Measurements from ENCODE around the gene POU2AF2.

POU2AF2 gene

DNA sequence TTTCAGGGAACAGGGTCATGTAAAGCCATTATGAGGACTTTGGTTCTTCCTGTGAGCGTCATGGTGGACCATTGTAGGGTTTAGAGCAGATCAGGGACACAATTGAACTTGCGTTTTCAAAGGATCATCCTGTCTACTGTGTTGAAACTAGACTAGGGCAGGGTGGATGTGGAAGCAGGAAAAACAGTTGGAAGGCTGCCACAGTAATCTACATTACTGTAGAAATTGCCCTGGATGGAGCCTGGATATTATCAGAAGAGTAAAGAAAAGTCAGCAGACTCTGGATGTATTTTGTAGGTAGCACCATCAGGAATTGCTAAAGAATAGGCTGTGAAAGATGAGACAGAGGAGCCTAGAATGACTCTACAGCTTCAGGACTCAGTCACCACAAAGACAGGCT, 5.4 kb downstream of the POU2AF2 start:
- Histone ChIP-seq H3K9me3 (no peaks in the 10 kb centered on the region), H3K36me3 (no peaks in the 10 kb centered on the region), H3K4me3 (ENCODE audit: low read depth, low read length) (no peak overlapping the region), H3K27me3 (peaks cover 4% of the 10 kb centered on the region; the same call in 1 of the 2 replicates), H3K4me1 (no peaks in the 10 kb centered on the region)
- TF ChIP-seq, protein P1, sequence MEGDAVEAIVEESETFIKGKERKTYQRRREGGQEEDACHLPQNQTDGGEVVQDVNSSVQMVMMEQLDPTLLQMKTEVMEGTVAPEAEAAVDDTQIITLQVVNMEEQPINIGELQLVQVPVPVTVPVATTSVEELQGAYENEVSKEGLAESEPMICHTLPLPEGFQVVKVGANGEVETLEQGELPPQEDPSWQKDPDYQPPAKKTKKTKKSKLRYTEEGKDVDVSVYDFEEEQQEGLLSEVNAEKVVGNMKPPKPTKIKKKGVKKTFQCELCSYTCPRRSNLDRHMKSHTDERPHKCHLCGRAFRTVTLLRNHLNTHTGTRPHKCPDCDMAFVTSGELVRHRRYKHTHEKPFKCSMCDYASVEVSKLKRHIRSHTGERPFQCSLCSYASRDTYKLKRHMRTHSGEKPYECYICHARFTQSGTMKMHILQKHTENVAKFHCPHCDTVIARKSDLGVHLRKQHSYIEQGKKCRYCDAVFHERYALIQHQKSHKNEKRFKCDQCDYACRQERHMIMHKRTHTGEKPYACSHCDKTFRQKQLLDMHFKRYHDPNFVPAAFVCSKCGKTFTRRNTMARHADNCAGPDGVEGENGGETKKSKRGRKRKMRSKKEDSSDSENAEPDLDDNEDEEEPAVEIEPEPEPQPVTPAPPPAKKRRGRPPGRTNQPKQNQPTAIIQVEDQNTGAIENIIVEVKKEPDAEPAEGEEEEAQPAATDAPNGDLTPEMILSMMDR (IDR thresholded peaks at IDR 0.05; ENCODE audit: low read depth, low read length): no peak
- no peak for DNase-seq

DNA sequence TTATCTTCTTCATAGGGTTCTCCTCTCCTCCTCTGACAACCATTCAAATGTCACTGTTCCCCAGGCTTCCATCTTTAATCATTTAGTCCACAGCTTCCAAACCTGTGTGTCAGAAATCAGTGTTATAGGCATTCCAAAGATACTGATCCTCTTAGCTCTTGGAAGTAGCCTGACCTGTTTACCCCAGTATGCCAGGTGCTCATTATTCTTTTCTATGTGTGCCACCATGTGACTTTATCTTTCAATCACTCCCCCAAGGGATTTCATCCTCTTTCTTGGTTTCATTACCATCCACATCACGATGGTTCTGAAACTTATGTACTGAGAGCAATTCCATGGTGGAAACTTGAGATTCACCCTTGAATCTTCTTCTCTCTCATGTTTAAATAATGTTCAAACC, 7.6 kb downstream of the POU2AF2 start:
- no peak overlapping the region for H3K4me3 ChIP-seq (ENCODE audit: low read depth, low read length)
- TF ChIP-seq, protein P1 (IDR thresholded peaks at IDR 0.05; ENCODE audit: low read depth, low read length): no peak
- H3K9me3 ChIP-seq: no peaks in the 10 kb centered on the region
- H3K27me3 ChIP-seq: peaks cover 3% of the 10 kb centered on the region; the same call in 1 of the 2 replicates
- no peaks in the 10 kb centered on the region for H3K36me3 ChIP-seq
- no peaks in the 10 kb centered on the region for H3K4me1 ChIP-seq
- no peak for DNase-seq

DNA sequence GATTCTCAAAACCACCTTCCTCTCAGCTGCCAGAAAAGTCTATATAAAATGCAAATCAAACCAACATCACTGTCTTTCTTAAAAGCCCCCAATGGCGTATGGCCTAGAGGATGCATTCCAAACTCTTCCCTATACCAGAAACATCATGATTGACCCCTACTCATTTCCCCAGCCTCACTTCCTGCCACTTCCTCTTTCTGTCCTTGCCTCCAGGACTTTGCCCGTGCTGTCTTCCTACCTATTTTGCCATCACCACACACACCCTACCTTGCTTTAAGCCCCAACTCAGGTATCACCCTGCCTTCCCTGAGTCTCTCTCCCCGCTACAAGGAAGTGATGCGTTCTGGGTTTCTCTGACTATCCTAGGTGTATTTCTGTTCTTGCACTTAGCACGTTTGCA, 8.1 kb downstream of the POU2AF2 start:
- no peak overlapping the region for H3K4me3 ChIP-seq (ENCODE audit: low read depth, low read length)
- TF ChIP-seq, protein P1 (IDR thresholded peaks at IDR 0.05; ENCODE audit: low read depth, low read length): no peak
- no peak for DNase-seq
- H3K9me3 ChIP-seq: no peaks in the 10 kb centered on the region
- H3K4me1 ChIP-seq: no peaks in the 10 kb centered on the region
- H3K36me3 ChIP-seq: no peaks in the 10 kb centered on the region
- H3K27me3 ChIP-seq: no peaks in the 10 kb centered on the region; the same call in 1 of the 2 replicates

DNA sequence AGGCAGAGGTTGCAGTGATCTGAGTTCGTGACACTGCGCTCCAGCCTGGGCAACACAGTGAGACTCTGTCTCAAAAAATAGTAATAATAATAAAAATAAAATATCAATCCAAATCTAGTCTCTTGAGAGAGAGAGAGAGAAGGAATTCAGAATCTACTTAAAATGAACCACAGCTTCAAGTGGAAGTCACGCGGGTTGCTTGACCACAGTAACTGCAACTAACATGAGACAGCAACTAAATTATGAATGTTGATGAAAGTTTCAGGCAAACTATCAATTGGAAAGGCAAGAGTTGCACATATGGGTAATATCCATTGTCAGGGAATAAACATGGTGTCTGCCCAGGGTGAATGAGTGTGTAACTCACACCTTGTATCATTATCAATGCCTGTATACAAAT, 12.5 kb downstream of the POU2AF2 start:
- no peak overlapping the region for H3K4me3 ChIP-seq (ENCODE audit: low read depth, low read length)
- peaks cover 3% of the 10 kb centered on the region for H3K27me3 ChIP-seq
- no peaks in the 10 kb centered on the region for H3K4me1 ChIP-seq
- TF ChIP-seq, protein P1 (IDR thresholded peaks at IDR 0.05; ENCODE audit: low read depth, low read length): no peak
- no peaks in the 10 kb centered on the region for H3K36me3 ChIP-seq
- no peaks in the 10 kb centered on the region for H3K9me3 ChIP-seq
- no peak for DNase-seq

DNA sequence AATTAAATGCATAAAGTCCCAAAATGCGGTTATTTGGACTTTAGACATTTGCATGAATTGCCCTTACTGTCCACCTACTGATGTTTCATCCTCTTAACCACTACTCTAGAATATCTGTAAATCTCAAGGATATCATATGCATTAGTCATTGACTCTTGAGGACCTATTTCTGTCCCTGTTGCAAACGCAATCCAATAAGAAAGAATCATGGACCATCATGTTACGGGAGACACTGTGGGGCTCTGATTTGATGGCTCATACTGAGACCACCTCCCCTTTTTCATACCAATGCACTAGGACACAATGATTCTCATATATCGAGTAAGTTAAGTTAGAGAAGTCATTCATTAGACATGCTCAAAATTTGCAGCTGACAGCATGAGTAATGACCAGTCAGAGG, 14.4 kb downstream of the POU2AF2 start:
- no peaks in the 10 kb centered on the region for H3K36me3 ChIP-seq
- H3K9me3 ChIP-seq: no peaks in the 10 kb centered on the region
- H3K4me1 ChIP-seq: no peaks in the 10 kb centered on the region
- DNase-seq: no peak
- peaks cover 6% of the 10 kb centered on the region for H3K27me3 ChIP-seq
- no peak overlapping the region for H3K4me3 ChIP-seq (ENCODE audit: low read depth, low read length)
- TF ChIP-seq, protein P1 (IDR thresholded peaks at IDR 0.05; ENCODE audit: low read depth, low read length): no peak

DNA sequence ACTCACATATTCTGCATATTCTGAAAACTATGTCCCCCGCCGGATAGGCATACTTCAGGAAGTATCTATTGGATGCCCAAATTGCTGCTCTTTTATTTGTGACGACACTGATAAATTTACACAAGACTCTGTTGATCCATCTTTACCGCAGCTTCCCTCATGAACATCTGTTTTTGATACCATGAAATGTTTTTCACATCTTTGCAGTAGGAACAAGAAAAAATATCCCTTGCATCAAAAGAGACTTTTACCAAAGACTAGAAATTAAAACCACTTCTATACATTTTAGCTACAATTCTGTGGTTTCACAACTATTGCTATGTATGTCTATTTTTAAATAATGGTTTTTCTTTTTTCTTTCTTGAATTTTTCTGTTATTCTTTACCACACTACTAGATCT, 15.3 kb downstream of the POU2AF2 start:
- Histone ChIP-seq H3K9me3 (no peaks in the 10 kb centered on the region), H3K4me1 (no peaks in the 10 kb centered on the region), H3K27me3 (peaks cover 6% of the 10 kb centered on the region), H3K36me3 (no peaks in the 10 kb centered on the region), H3K4me3 (ENCODE audit: low read depth, low read length) (no peak overlapping the region)
- DNase-seq: no peak
- TF ChIP-seq, protein P1 (IDR thresholded peaks at IDR 0.05; ENCODE audit: low read depth, low read length): no peak

Data from BE2C (cell line).